Spinal cord (tissue), 10 donors: ENCODE measurements around the gene RASL11A. TPM values are rescaled to one million over a fixed set of nuclear protein-coding genes. Genes with fewer than 3 reads are reported as not detected.

ENCODE experiments used
- DNase-seq, 6 donors: peaks; one replicate each; pipeline versions ENCODE4 v3.0.0 to v3.0.0-alpha.2; 2013 to 2015; ENCODE audit warnings: low spot score in 6 of 6, low read depth in 4 of 6
- H3K27ac ChIP-seq: one replicate; pipeline ENCODE4 v1.5.1; 2013; ENCODE audit warnings: low read depth, low read length, control low read depth
- H3K27me3 ChIP-seq: one replicate; pipeline ENCODE4 v1.6.1; 2013; ENCODE audit warnings: low read length; ENCODE audit not compliant: control insufficient read depth, insufficient read depth
- H3K36me3 ChIP-seq: one replicate; pipeline ENCODE4 v1.6.1; 2013; ENCODE audit warnings: low read length; ENCODE audit not compliant: control insufficient read depth, insufficient read depth
- H3K4me1 ChIP-seq: one replicate; pipeline ENCODE4 v1.6.1; 2013; ENCODE audit warnings: low read length; ENCODE audit not compliant: control insufficient read depth, insufficient read depth
- H3K4me3 ChIP-seq: one replicate; pipeline ENCODE4 v1.5.1; 2013; ENCODE audit warnings: low read depth, low read length, control low read depth
- H3K9me3 ChIP-seq: one replicate; pipeline ENCODE4 v1.6.1; 2013; ENCODE audit warnings: low read length; ENCODE audit not compliant: control insufficient read depth, insufficient read depth
- WGBS: methylation state at CpG from one replicate; pipeline ENCODE4 v1.1.5; 2013; ENCODE audit warnings: missing lambda C conversion rate; ENCODE audit not compliant: insufficient coverage; 5-methylcytosine and 5-hydroxymethylcytosine counted together
- polyA plus RNA-seq, 2 donors: library from polyadenylated mRNA; unstranded; fragments of 120-200 nt; gene quantifications; one replicate each; pipeline ENCODE4 v1.2.1, GENCODE V29; 2013; ENCODE audit not compliant: insufficient read length in 2 of 2
- total RNA-seq, 2 donors: library from RNA; depleted of rRNA in 1 of 2; stranded (reverse); fragments of 120-200 nt in 1 of 2; fragments of >200 nt in 1 of 2; gene quantifications; one replicate each; pipeline versions ENCODE4 v1.2.3 to v1.2.4, GENCODE V29; 2013 to 2014
- donor health status: healthy.

The RASL11A gene
- total and polyA plus RNA-seq, 4 donors, result 6.4 to 13.6 (median 7.3) TPM

DNA sequence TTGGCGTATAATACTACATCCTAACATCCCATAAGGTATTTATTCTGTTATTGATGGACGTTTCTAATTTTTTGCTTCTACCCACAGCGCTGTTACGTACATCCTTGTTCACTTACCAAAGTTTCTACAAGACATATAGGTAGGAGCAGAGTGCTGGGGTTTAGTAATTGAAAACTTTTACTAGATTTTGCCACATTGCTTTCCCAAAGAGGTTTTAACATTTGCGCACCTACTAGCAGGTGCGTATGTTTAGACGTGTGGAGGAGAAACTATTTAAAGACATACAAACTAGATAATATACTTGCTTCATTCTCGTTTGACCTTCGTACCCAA lies 19.8 kb upstream of the RASL11A start:
- 0% methylated on average over 2 of the region's 9 CpGs for WGBS
- Histone ChIP-seq H3K27ac (peak overlapping the region; percentile 97), H3K9me3 (no peaks in the 10 kb centered on the region), H3K27me3 (no peaks in the 10 kb centered on the region), H3K4me1 (no peaks in the 10 kb centered on the region), H3K4me3 (peak overlapping the region; percentile 89), H3K36me3 (peaks cover 10% of the 10 kb centered on the region)
- DNase-seq, result no peak

DNA sequence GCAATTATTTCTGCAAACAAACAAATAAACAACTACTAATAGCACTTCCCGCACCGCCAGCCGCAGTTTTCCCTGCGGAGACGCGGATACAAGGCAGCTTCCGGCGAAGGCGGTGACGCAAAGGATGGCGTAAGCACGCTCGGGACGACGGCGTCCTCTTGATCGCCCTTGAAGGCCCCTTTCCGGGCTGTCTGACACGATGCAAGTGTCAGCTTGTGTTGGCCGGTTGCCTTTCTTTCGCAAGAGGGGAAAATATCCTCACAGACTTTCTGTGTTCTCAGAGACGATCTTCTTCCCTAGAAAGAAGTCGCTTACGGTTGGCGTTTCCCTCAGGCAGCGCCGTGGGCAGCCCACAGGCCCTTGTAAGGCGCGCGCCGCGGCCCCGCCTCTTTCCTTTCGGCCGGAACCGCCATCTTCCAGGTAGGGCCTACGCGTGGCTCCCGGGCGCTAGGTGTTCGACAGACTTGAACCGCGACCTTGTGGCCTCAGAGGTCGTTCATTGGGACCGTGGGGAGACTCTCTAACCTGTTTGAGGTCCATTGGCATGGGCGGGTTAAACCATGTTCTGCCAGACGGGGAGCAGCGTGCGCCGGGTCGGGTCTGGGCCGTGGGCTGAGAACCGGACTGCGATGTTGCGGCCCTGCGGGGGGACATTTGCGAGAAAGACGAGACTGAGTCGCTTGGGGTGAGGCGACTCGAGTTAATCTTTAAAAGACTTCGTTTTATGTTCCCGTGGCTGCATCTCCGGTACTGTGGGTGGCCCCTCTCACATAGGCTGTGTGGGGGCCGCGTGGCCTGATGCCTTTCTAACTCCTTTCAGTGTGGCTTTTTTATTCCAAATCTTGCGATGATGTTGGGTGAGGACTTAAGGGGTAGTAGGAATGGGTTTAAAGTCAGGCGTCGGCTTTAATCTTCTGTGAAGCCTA lies 19.2 kb upstream of the RASL11A start, which contains the start of gene RPL21:
RPL21 (plus strand) TSS at position 393 of the 926 bp plus-strand sequence. CDS start 2,219 bp downstream, outside the sequence.
- peak; percentile 91 to 99 (median 96) for DNase-seq
- Histone ChIP-seq H3K4me1 (no peaks in the 10 kb centered on the region), H3K27ac (peak within 1 kb of the TSS; percentile 97), H3K27me3 (no peaks in the 10 kb centered on the region), H3K4me3 (peak within 1 kb of the TSS; percentile 89), H3K36me3 (peaks cover 10% of the 10 kb centered on the region), H3K9me3 (no peaks in the 10 kb centered on the region)
- WGBS, result 0% methylated on average over 66 of the region's 69 CpGs

DNA sequence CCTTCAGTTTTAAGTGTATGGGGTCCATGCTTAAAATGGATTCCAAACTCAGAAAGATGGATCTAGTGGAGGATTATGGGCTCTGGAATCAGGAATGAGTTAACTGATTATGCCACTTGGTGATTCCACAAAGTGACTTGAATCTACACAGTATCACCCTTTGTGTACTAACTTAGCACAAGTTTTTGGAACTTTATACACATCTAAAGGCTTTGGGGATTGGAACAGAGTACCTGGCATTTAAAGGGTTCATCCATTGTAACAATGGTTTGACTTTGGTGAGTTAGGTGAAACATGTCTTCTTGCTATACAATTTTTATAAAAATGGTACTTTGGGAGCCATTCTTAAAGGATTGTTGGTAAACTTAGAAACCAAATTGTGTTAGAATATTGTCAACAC lies 18.2 kb upstream of the RASL11A start:
- Histone ChIP-seq H3K27ac (no peak overlapping the region), H3K27me3 (no peaks in the 10 kb centered on the region)
- no peak for DNase-seq

DNA sequence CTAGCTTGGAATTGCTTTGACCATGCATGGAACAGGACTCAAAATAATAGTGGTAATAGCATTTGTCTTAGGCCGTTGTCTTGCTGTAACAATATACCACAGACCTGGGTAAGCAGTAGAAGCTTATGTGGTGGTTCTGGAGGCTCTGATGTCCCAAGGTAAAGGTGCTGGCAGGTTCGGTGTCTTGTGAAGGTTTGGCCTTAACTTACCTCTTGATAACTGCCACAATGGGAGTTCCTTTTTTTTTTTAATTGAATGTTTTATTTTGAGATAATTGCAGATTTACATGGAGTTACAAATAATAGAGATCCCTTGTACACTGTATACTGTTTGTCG lies 13.4 kb upstream of the RASL11A start:
- no peak overlapping the region for H3K27ac ChIP-seq
- H3K36me3 ChIP-seq, result peaks cover 25% of the 10 kb centered on the region
- DNase-seq, result no peak
- no peak overlapping the region for H3K4me3 ChIP-seq
- no peaks in the 10 kb centered on the region for H3K9me3 ChIP-seq
- no CpG with 5 or more reads among the region's 3 CpGs for WGBS
- H3K27me3 ChIP-seq, result no peaks in the 10 kb centered on the region
- H3K4me1 ChIP-seq, result no peaks in the 10 kb centered on the region

More for the DNA sequence above, 18.2 kb upstream of the RASL11A start:
- Histone ChIP-seq H3K36me3 (peaks cover 15% of the 10 kb centered on the region), H3K4me3 (peak overlapping the region; percentile 89), H3K4me1 (no peaks in the 10 kb centered on the region), H3K9me3 (no peaks in the 10 kb centered on the region)

DNA sequence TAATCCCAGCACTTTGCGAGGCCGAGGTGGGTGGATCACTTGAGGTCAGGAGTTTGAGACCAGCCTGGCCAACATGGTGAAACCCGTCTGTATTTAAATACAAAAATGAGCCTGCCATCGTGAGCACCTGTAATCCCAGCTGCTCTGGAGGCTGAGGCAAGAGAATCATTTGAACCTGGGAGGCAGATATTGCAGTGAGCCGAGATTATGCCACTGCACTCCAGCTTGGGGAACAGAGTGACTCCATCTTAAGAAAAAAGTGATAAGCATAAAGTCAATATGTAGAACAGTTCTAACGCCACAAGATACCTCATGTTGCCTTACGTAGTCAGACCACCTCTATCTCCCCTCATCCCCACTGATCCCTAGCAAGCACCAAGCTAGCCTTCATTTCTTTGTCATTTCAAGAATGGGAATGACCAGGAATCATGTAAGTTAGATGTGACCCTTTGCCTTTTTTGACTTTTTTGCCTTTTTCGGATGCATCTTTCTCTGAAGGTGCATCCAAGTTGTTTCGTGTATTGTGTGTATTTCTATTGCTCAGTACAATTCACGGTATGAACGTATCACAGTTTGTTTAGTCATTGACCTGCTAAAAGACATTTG lies 12.9 kb upstream of the RASL11A start:
- no peak overlapping the region for H3K4me3 ChIP-seq
- H3K9me3 ChIP-seq, result no peaks in the 10 kb centered on the region
- peaks cover 29% of the 10 kb centered on the region for H3K36me3 ChIP-seq
- no peak overlapping the region for H3K27ac ChIP-seq
- no peak for DNase-seq
- H3K27me3 ChIP-seq, result no peaks in the 10 kb centered on the region
- no peaks in the 10 kb centered on the region for H3K4me1 ChIP-seq
- 90% methylated on average over 8 of the region's 11 CpGs for WGBS

DNA sequence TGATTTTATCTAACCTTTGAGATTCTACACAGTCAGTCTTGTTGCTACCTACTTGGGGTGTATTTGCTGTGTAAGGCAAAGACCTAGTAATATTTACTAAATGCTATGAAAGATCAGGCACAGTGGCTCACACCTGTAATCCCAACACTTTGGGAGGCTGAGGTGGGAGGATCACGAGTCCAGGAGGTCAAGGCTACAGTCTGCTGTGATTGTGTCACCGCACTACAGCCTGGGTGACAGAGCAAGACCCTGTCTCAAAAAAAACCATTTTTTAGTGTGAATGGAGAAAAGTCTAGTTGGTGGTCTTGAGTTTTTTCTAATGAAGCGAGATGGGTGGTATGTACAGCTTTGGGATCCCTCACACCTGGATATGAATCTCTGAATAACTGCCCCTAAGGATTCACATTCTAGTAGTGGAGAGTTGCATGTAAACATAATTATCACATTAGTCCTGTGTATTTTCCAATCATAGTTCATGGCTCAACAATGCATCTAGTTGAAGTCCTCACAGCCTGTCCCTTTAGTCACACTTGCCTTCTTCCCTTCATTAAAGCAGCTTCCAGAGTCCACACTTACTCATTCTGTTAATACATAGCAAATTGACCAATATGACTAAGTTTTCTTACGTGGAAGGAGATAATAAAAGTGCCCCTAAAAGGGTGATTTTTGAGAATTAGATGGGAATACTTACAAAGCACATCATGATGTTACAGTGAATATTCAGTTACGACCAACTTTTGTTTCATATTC lies 11.8 kb upstream of the RASL11A start:
- DNase-seq, result no peak
- no peaks in the 10 kb centered on the region for H3K9me3 ChIP-seq
- 92% methylated on average over 2 of the region's 5 CpGs for WGBS
- no peak overlapping the region for H3K27ac ChIP-seq
- no peaks in the 10 kb centered on the region for H3K27me3 ChIP-seq
- H3K4me1 ChIP-seq, result no peaks in the 10 kb centered on the region
- no peak overlapping the region for H3K4me3 ChIP-seq
- H3K36me3 ChIP-seq, result peaks cover 29% of the 10 kb centered on the region

DNA sequence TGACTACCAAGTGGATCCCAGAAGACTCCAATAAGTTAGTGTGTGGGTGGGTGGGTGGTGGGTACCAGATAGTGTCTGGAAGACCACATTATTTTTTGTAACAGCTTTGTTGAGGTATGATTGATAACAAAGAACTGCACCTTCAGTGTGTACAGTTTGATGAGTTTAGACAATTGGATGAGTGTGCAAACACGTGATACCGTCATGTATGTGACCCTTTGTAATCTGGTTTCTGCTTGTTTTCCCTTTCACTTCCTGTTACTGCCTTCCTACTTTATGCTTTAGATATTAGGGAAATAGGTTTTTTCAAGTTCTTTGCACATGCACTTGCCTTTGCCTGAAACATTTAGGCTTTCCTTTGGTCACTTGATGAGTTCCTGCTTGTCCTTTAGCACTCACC lies 10.8 kb upstream of the RASL11A start:
- no CpG with 5 or more reads among the region's 2 CpGs for WGBS
- no peaks in the 10 kb centered on the region for H3K27me3 ChIP-seq
- DNase-seq, result no peak
- no peaks in the 10 kb centered on the region for H3K9me3 ChIP-seq
- H3K36me3 ChIP-seq, result peaks cover 24% of the 10 kb centered on the region
- H3K27ac ChIP-seq, result no peak overlapping the region
- peaks cover 7% of the 10 kb centered on the region for H3K4me1 ChIP-seq
- H3K4me3 ChIP-seq, result no peak overlapping the region

DNA sequence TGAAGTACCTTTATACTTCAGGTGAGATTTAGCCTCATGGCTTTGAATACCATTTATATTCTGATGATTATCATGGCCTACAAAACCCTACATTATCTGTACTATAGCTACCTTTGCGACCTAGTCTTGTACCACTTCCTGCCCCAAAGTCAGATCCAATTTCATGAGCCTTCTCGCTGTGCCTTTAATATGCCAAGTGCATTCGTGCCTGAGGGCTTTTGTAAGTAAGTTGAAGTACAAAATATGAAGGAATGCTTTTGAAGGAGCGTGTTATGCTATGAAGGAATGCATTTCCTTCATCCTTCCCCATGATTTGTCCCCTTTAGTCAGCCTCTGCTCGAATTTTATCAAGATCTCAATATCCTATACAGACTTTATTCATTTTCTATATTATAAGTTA lies 9.2 kb upstream of the RASL11A start:
- H3K9me3 ChIP-seq, result no peaks in the 10 kb centered on the region
- peaks cover 19% of the 10 kb centered on the region for H3K36me3 ChIP-seq
- no CpG with 5 or more reads among the region's 5 CpGs for WGBS
- DNase-seq, result no peak
- no peak overlapping the region for H3K27ac ChIP-seq
- H3K27me3 ChIP-seq, result no peaks in the 10 kb centered on the region
- H3K4me1 ChIP-seq, result peaks cover 11% of the 10 kb centered on the region
- no peak overlapping the region for H3K4me3 ChIP-seq

DNA sequence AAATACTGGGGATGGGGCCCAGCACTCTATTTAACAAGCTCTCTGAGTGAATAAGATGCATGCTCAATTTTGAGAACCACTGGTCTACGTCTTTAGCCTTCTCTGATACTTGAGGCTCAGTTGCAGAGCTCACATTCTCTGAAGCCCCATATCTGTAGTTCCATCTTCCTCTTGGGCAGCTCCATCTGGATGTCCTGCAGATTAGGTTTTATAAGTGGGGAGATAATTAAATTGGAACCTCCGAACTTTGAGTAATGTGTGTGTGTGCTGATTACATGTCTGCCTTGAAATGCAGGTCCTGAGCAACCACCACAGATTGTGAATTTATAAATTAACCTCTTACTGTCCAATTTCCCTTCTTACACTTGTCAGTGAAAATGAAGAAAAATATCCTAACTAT lies 7.2 kb upstream of the RASL11A start:
- Histone ChIP-seq H3K36me3 (peaks cover 10% of the 10 kb centered on the region), H3K9me3 (no peaks in the 10 kb centered on the region), H3K4me3 (no peak overlapping the region), H3K27ac (no peak overlapping the region), H3K27me3 (no peaks in the 10 kb centered on the region), H3K4me1 (peaks cover 11% of the 10 kb centered on the region)
- no peak for DNase-seq
- WGBS, result no CpG with 5 or more reads among the region's 2 CpGs
